ENCODE results near the gene KIF20A.

GRCh38 chr5:138226910-138227309, 48.0 kb downstream of the KIF20A start:
- TF ChIP-seq CTCF (IDR thresholded peaks at IDR 0.05 in 2 of 3, conservative IDR thresholded peaks at IDR 0.05 in 1 of 3; ENCODE audit: borderline replicate concordance in 1 of 3, insufficient read depth in 1 of 3, low read depth in 2 of 3, low read length in 2 of 3) (no peak), POLR2A (IDR thresholded peaks at IDR 0.05; ENCODE audit: borderline replicate concordance, extremely low read depth, insufficient read depth, insufficient read length) (no peak), MAX (IDR thresholded peaks at IDR 0.05) (no peak), ELF1 (IDR thresholded peaks at IDR 0.05; ENCODE audit: borderline replicate concordance, low read depth) (no peak), REST (IDR thresholded peaks at IDR 0.05; ENCODE audit: low read depth) (no peak), POLR2AphosphoS5 (IDR thresholded peaks at IDR 0.05; ENCODE audit: low read depth, low read length) (no peak), RAD21 (IDR thresholded peaks at IDR 0.05; ENCODE audit: low read depth) (no peak), YY1 (IDR thresholded peaks at IDR 0.05; ENCODE audit: extremely low read depth, insufficient replicate concordance, low read depth, low read length) (no peak), ATF3 (IDR thresholded peaks at IDR 0.05) (no peak), EZH2phosphoT487 (IDR thresholded peaks at IDR 0.05; ENCODE audit: borderline replicate concordance) (no peak)

All from HCT116 (cell line).